ENCODE results near the gene GPR135.

GPR135 gene

GRCh38 chr14:59428581-59429012 is 36.6 kb downstream of the GPR135 start:
- TF ChIP-seq CTCF (conservative IDR thresholded peaks at IDR 0.05; ENCODE audit: low read depth): no peak
- POLR2A ChIA-PET (ENCODE audit: low non-redundant PET): no interaction called here
- CTCF ChIA-PET: interaction anchor here (0.6 to 0.8 kb wide), 4 partner anchors 16 to 1125 kb away, joined by 3 to 5 read pairs (median 3); no protein-coding TSS in a partner anchor
- peak; percentile 18 for DNase-seq (ENCODE audit: low spot score)
- no peak overlapping the region for H3K27ac ChIP-seq

DNA sequence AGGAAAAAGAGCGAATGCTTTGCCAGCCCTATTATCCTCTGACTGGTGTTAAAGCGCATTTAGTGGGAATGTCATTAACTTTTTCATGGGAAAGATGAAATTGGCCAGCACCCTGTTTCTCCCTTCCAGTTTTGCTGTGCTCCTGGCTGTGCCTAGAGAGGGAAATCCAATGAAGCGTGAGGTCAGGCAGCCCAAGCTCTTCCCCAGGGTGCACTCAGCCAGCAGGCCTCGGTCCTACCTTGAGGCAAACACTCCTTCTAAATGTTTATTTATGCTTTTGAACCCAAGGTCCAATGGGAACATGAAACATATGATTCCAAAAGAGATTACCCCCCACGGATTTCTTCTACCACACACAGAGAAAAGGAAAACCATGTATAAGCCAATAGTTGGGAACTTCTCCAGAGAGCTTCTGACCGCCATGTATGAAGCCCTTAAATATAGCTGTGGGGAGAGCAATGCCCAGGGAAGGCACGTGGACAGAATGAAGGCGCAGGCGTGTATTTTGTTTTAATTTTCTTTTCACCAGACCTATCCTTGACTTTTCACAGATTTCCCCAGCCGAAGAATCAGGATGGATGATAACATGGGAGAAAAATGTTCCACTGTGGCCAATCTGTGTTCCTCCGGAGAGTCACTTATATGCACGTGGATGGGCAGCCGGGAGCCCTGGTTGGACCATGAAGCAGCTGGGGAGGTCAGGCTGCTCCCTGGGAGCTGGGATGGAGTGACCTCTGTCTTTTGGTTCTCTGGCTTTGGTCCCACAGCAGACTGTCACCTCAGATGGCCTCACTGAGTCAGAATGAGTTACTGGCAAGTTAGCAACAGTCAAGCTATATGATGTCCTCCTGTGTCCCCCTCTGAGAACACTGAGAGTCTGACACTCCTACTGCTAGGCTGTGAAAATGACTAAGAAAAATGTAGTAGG is 37.3 kb downstream of the GPR135 start:
- POLR2A ChIA-PET (ENCODE audit: low non-redundant PET): no interaction called here

DNA sequence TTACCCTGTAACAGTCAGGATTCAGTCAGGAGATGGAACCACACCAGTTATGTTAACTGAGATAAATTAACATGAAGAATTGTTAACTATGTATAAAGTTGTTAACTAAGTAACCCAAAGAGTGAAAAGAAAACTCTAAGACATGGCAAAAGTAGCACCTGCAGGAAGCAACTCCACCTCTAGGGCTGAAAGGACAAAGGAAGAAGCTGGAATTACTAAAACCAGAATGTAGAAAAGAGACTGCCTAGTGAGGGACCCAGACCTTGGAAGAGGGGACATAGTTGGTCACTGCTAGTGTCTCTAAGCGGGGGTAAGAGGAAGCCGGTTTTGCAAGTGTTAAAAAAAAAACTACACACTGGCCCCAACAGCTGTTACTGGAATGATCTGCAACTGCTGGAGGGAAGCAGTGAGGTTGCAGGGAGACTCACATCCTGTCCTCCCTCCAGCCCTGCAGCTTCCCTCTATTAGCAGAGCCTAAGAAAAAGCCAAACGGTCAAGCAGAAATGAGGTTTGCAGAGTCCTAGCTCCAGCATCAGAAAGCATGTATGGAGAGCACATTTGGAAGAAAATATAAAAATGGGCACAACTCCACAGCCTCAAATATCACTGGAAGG is 39.8 kb downstream of the GPR135 start:
- CTCF ChIA-PET: interaction anchor here (0.6 kb wide), 2 partner anchors 235 to 302 kb away, joined by 3 read pairs; no protein-coding TSS in a partner anchor
- no peak for DNase-seq (ENCODE audit: low spot score)
- H3K27ac ChIP-seq: no peak overlapping the region
- POLR2A ChIA-PET (ENCODE audit: low non-redundant PET): no interaction called here
- TF ChIP-seq CTCF (conservative IDR thresholded peaks at IDR 0.05; ENCODE audit: low read depth): no peak

More for the DNA sequence above, 37.3 kb downstream of the GPR135 start:
- CTCF ChIA-PET: interaction anchor here (0.6 kb wide), 1 partner anchor 294 kb away, joined by 3 read pairs; no protein-coding TSS in a partner anchor
- no peak for DNase-seq (ENCODE audit: low spot score)
- H3K27ac ChIP-seq: 0 out of 2 replicates have a peak overlapping the region, but pooled peaks have one; percentile 30
- no peak for TF ChIP-seq CTCF (conservative IDR thresholded peaks at IDR 0.05; ENCODE audit: low read depth)

GRCh38 chr14:59424341-59425071 is 40.7 kb downstream of the GPR135 start:
- no peak overlapping the region for H3K27ac ChIP-seq
- ChIA-PET CTCF (interaction anchor here (0.7 kb wide), 1 partner anchor 14 kb away, joined by 3 read pairs; no protein-coding TSS in a partner anchor), POLR2A (ENCODE audit: low non-redundant PET) (no interaction called here)
- TF ChIP-seq CTCF (conservative IDR thresholded peaks at IDR 0.05; ENCODE audit: low read depth): no peak
- no peak for DNase-seq (ENCODE audit: low spot score)

GRCh38 chr14:59422069-59422881 is 42.9 kb downstream of the GPR135 start:
- H3K27ac ChIP-seq: no peak overlapping the region
- CTCF ChIA-PET: interaction anchor here (0.7 kb wide), 1 partner anchor 227 kb away, joined by 3 read pairs; no protein-coding TSS in a partner anchor
- POLR2A ChIA-PET (ENCODE audit: low non-redundant PET): no interaction called here
- no peak for DNase-seq (ENCODE audit: low spot score)
- TF ChIP-seq CTCF (conservative IDR thresholded peaks at IDR 0.05; ENCODE audit: low read depth): no peak; the same call in 1 of the 2 replicates

Measured in RWPE1 (cell line).